Measurements from ENCODE around the gene FN3KRP.

FN3KRP gene

GRCh38 chr17:82713071-82713723 is 3.3 kb upstream of the FN3KRP start:
- no peaks in the 10 kb centered on the region for H3K36me3 Mint-ChIP-seq
- no peak overlapping the region for H3K27ac Mint-ChIP-seq
- H3K9me3 Mint-ChIP-seq, result no peaks in the 10 kb centered on the region
- peaks cover 9% of the 10 kb centered on the region for H3K27me3 Mint-ChIP-seq
- ATAC-seq, result no peak
- H3K4me1 Mint-ChIP-seq, result peaks cover 24% of the 10 kb centered on the region
- H3K4me3 Mint-ChIP-seq, result no peak overlapping the region

GRCh38 chr17:82718986-82719685 is 2.6 kb downstream of the FN3KRP start:
- ATAC-seq, result no peak
- H3K4me3 Mint-ChIP-seq, result no peak overlapping the region
- H3K4me1 Mint-ChIP-seq, result peaks cover 23% of the 10 kb centered on the region
- H3K27ac Mint-ChIP-seq, result no peak overlapping the region
- no peaks in the 10 kb centered on the region for H3K27me3 Mint-ChIP-seq
- no peaks in the 10 kb centered on the region for H3K9me3 Mint-ChIP-seq
- H3K36me3 Mint-ChIP-seq, result peaks cover 29% of the 10 kb centered on the region

- Mint-ChIP-seq H3K4me3 (no peak overlapping the region), H3K9me3 (no peaks in the 10 kb centered on the region), H3K36me3 (peaks cover 29% of the 10 kb centered on the region), H3K4me1 (peaks cover 23% of the 10 kb centered on the region), H3K27me3 (no peaks in the 10 kb centered on the region), H3K27ac (no peak overlapping the region)
- ATAC-seq, result no peak
Measured at GRCh38 chr17:82720204-82720603, 3.7 kb downstream of the FN3KRP start.

- peaks cover 43% of the 10 kb centered on the region for H3K36me3 Mint-ChIP-seq
- peaks cover 9% of the 10 kb centered on the region for H3K4me1 Mint-ChIP-seq
- ATAC-seq, result no peak
- H3K27ac Mint-ChIP-seq, result no peak overlapping the region
- H3K27me3 Mint-ChIP-seq, result no peaks in the 10 kb centered on the region
- H3K4me3 Mint-ChIP-seq, result no peak overlapping the region
- H3K9me3 Mint-ChIP-seq, result no peaks in the 10 kb centered on the region
Measured at GRCh38 chr17:82722341-82723013, 6.0 kb downstream of the FN3KRP start.

GRCh38 chr17:82723169-82723807 is 6.8 kb downstream of the FN3KRP start:
- peaks cover under 1% of the 10 kb centered on the region for H3K4me1 Mint-ChIP-seq
- H3K9me3 Mint-ChIP-seq, result no peaks in the 10 kb centered on the region
- H3K36me3 Mint-ChIP-seq, result peaks cover 51% of the 10 kb centered on the region
- H3K4me3 Mint-ChIP-seq, result no peak overlapping the region
- H3K27me3 Mint-ChIP-seq, result no peaks in the 10 kb centered on the region
- H3K27ac Mint-ChIP-seq, result no peak overlapping the region
- no peak for ATAC-seq

GRCh38 chr17:82726427-82726826 is 9.9 kb downstream of the FN3KRP start:
- Mint-ChIP-seq H3K27ac (no peak overlapping the region), H3K9me3 (no peaks in the 10 kb centered on the region), H3K36me3 (peaks cover 51% of the 10 kb centered on the region), H3K27me3 (no peaks in the 10 kb centered on the region), H3K4me3 (no peak overlapping the region), H3K4me1 (no peaks in the 10 kb centered on the region)
- no peak for ATAC-seq

- Mint-ChIP-seq H3K27me3 (no peaks in the 10 kb centered on the region), H3K4me3 (no peak overlapping the region), H3K27ac (no peak overlapping the region), H3K36me3 (peaks cover 61% of the 10 kb centered on the region), H3K4me1 (no peaks in the 10 kb centered on the region), H3K9me3 (peaks cover 6% of the 10 kb centered on the region)
- peak; percentile 63 for ATAC-seq
Measured at GRCh38 chr17:82729479-82730260, 13.2 kb downstream of the FN3KRP start.

GRCh38 chr17:82732118-82732743 is 15.7 kb downstream of the FN3KRP start:
- H3K36me3 Mint-ChIP-seq, result peaks cover 49% of the 10 kb centered on the region
- no peaks in the 10 kb centered on the region for H3K4me1 Mint-ChIP-seq
- no peak overlapping the region for H3K27ac Mint-ChIP-seq
- no peak for ATAC-seq
- peaks cover 9% of the 10 kb centered on the region for H3K27me3 Mint-ChIP-seq
- H3K4me3 Mint-ChIP-seq, result no peak overlapping the region
- H3K9me3 Mint-ChIP-seq, result peaks cover 6% of the 10 kb centered on the region

GRCh38 chr17:82734987-82735866 is 18.7 kb downstream of the FN3KRP start, which contains the start of gene FN3K:
TSS of gene FN3K (plus strand) at chr17:82735615. CDS start at chr17:82735637, 22 bp downstream.
- peak; percentile 49 for ATAC-seq
- H3K9me3 Mint-ChIP-seq, result peaks cover 6% of the 10 kb centered on the region
- peaks cover 37% of the 10 kb centered on the region for H3K36me3 Mint-ChIP-seq
- H3K27me3 Mint-ChIP-seq, result peaks cover 9% of the 10 kb centered on the region
- no peaks in the 10 kb centered on the region for H3K4me1 Mint-ChIP-seq
- H3K4me3 Mint-ChIP-seq, result peak within 1 kb of the TSS; percentile 35
- H3K27ac Mint-ChIP-seq, result no peak within 1 kb of the TSS

- peaks cover 43% of the 10 kb centered on the region for H3K36me3 Mint-ChIP-seq
- no peak for ATAC-seq
- no peak overlapping the region for H3K4me3 Mint-ChIP-seq
- no peak overlapping the region for H3K27ac Mint-ChIP-seq
- H3K9me3 Mint-ChIP-seq, result peaks cover 15% of the 10 kb centered on the region
- no peaks in the 10 kb centered on the region for H3K4me1 Mint-ChIP-seq
- H3K27me3 Mint-ChIP-seq, result peaks cover 9% of the 10 kb centered on the region
Measured at GRCh38 chr17:82736511-82737185, 20.1 kb downstream of the FN3KRP start.

GRCh38 chr17:82737967-82738877 is 21.7 kb downstream of the FN3KRP start:
- Mint-ChIP-seq H3K9me3 (peaks cover 13% of the 10 kb centered on the region), H3K36me3 (peaks cover 37% of the 10 kb centered on the region), H3K4me3 (no peak overlapping the region), H3K4me1 (no peaks in the 10 kb centered on the region), H3K27ac (no peak overlapping the region), H3K27me3 (peaks cover 9% of the 10 kb centered on the region)
- peak; percentile 53 for ATAC-seq

- ATAC-seq, result no peak
- H3K27ac Mint-ChIP-seq, result no peak overlapping the region
- H3K4me1 Mint-ChIP-seq, result no peaks in the 10 kb centered on the region
- H3K4me3 Mint-ChIP-seq, result no peak overlapping the region
- peaks cover 28% of the 10 kb centered on the region for H3K36me3 Mint-ChIP-seq
- H3K9me3 Mint-ChIP-seq, result peaks cover 11% of the 10 kb centered on the region
- peaks cover 6% of the 10 kb centered on the region for H3K27me3 Mint-ChIP-seq
Measured at GRCh38 chr17:82740906-82741759, 24.6 kb downstream of the FN3KRP start.

Measured in stimulated activated memory B cell treated with anti-CD40 and anti-IgM and Interleukin-4, amounts not matched to agents 10 μg/mL and 1 μg/mL and 100 μg/mL, for 72 hours (primary cell).